Gastroesophageal sphincter (tissue), 3 donors: ENCODE data around the gene FKBP9.

Experiments
- EP300 ChIP-seq: sonication (generic); formaldehyde crosslinking; IDR thresholded peaks from one replicate; pipeline ENCODE4 v1.6.1; 2017; ENCODE audit warnings: antibody characterized with exemption, mild to moderate bottlenecking
- TF ChIP-seq, protein P1 (sequence below), 4 experiments: fragments of 200-600 bp in 2 of 4; fragments of 450-650 bp in 2 of 4; sonication (generic) in 1 of 4; IDR thresholded peaks; one replicate each; pipeline ENCODE4 v1.5.1; 2017 to 2019; ENCODE audit warnings: antibody characterized with exemption in 4 of 4, mild to moderate bottlenecking in 2 of 4, moderate library complexity in 2 of 4

DNA sequence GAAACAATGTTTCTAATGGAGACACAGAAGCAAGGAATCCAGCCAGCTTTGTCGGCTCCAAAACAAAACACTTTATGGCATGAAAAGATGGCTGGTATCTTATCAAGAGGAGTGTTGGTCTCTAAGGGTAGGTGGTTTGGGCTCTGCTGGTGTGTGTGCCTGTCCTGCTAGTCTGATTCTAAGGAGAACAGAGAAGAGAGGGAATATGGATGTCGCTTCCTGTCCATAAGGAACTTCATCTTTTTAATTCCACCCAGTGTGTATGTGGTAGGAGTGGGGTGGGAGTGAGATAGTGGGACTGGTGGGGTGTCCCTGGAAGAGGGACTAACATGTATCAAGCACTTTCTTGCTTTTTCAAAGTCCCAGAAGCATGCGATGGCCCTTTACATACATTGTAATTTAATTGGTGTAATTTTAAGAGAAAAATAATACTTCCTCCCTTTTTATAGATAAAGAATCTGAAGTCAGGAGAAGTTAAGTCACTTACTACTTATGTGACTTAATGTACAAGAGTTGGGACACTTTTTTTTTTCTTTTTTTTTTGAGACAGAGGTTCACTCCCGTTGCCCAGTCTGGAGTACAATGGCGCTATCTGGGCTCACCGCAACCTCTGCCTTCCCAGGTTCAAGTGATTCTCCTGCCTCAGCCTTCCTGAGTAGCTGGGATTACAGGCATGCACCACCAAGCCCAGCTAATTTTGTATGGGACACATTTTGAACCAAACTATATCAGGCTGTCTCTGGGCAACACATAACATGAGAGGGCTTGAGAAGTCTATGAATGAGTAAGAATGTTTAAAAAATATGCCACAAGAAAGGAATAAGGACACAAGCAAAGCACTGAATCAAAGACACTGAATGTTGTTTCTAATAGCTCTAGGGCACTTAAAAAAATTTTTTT, 86.5 kb downstream of the FKBP9 start:
- TF ChIP-seq, protein P1, sequence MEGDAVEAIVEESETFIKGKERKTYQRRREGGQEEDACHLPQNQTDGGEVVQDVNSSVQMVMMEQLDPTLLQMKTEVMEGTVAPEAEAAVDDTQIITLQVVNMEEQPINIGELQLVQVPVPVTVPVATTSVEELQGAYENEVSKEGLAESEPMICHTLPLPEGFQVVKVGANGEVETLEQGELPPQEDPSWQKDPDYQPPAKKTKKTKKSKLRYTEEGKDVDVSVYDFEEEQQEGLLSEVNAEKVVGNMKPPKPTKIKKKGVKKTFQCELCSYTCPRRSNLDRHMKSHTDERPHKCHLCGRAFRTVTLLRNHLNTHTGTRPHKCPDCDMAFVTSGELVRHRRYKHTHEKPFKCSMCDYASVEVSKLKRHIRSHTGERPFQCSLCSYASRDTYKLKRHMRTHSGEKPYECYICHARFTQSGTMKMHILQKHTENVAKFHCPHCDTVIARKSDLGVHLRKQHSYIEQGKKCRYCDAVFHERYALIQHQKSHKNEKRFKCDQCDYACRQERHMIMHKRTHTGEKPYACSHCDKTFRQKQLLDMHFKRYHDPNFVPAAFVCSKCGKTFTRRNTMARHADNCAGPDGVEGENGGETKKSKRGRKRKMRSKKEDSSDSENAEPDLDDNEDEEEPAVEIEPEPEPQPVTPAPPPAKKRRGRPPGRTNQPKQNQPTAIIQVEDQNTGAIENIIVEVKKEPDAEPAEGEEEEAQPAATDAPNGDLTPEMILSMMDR (IDR thresholded peaks at IDR 0.05): no peak
- no peak for TF ChIP-seq EP300
